DOHH2 (cell line): ENCODE measurements around the gene AP3B1.

Experiments
- H3F3A ChIP-seq: fragments of 200-600 bp; sonication (generic), shearing (Covaris generic); 2 replicates; pipeline ENCODE4 v1.6.0; 2016; ENCODE audit warnings: antibody characterized with exemption, mild to moderate bottlenecking; ENCODE audit not compliant: control insufficient read depth, insufficient read depth
- H3K27ac ChIP-seq: fragments of 200-600 bp; sonication (generic); 2 replicates; pipeline ENCODE4 v1.5.1; 2014; ENCODE audit warnings: low read depth, mild to moderate bottlenecking, low read length, moderate library complexity
- H3K27me3 ChIP-seq: fragments of 200-600 bp; sonication (generic); 2 replicates; pipeline ENCODE4 v1.6.1; 2014; ENCODE audit warnings: mild to moderate bottlenecking, low read length, mixed read lengths; ENCODE audit not compliant: control insufficient read depth
- H3K36me3 ChIP-seq: fragments of 200-600 bp; sonication (generic); 2 replicates; pipeline ENCODE4 v1.6.1; 2014; ENCODE audit warnings: mild to moderate bottlenecking, low read length, moderate library complexity, mixed read lengths; ENCODE audit not compliant: control insufficient read depth
- H3K4me1 ChIP-seq: fragments of 200-600 bp; sonication (generic); 2 replicates; pipeline ENCODE4 v1.6.1; 2014; ENCODE audit warnings: mild to moderate bottlenecking, low read length, mixed read lengths; ENCODE audit not compliant: control insufficient read depth
- H3K4me2 ChIP-seq: fragments of 200-600 bp; sonication (generic); 2 replicates; pipeline ENCODE4 v1.6.0; 2014; ENCODE audit warnings: mild to moderate bottlenecking, low read length, moderate library complexity
- H3K4me3 ChIP-seq: fragments of 200-600 bp; sonication (generic); 2 replicates; pipeline ENCODE4 v1.5.1; 2014; ENCODE audit warnings: mild to moderate bottlenecking, low read length, mixed read lengths
- H3K79me2 ChIP-seq: fragments of 200-600 bp; sonication (generic); 2 replicates; pipeline ENCODE4 v1.6.1; 2014; ENCODE audit warnings: mild to moderate bottlenecking, low read length, mixed read lengths; ENCODE audit not compliant: control insufficient read depth
- H3K9me2 ChIP-seq: fragments of 200-600 bp; sonication (generic); replicated peaks from 2 replicates; pipeline ENCODE4 v1.6.1; 2014; ENCODE audit warnings: mild to moderate bottlenecking, low read length, mixed read lengths; ENCODE audit not compliant: control insufficient read depth
- H3K9me3 ChIP-seq: fragments of 200-600 bp; sonication (generic); 2 replicates; pipeline ENCODE4 v1.6.1; 2014; ENCODE audit warnings: antibody characterized with exemption, low read length, mixed read lengths; ENCODE audit not compliant: control insufficient read depth, insufficient read depth
- H4K20me1 ChIP-seq: fragments of 200-600 bp; sonication (generic); 2 replicates; pipeline ENCODE4 v1.6.0; 2014; ENCODE audit warnings: low read depth, mild to moderate bottlenecking, antibody characterized with exemption, low read length, moderate library complexity; ENCODE audit not compliant: control insufficient read depth, insufficient read depth
- CTCF ChIP-seq: fragments of 200-600 bp; sonication (generic); IDR thresholded peaks from one replicate; pipeline ENCODE4 v1.5.1; 2014; ENCODE audit warnings: antibody characterized with exemption, mild to moderate bottlenecking, low read depth, low read length; ENCODE audit not compliant: poor library complexity, severe bottlenecking
- EZH2phosphoT487 ChIP-seq: fragments of 200-600 bp; sonication (generic); IDR thresholded peaks from 2 replicates; pipeline ENCODE4 v1.6.1; 2017; ENCODE audit warnings: borderline replicate concordance, mild to moderate bottlenecking, antibody characterized with exemption, low read length, moderate library complexity, mixed read lengths

AP3B1 gene

DNA sequence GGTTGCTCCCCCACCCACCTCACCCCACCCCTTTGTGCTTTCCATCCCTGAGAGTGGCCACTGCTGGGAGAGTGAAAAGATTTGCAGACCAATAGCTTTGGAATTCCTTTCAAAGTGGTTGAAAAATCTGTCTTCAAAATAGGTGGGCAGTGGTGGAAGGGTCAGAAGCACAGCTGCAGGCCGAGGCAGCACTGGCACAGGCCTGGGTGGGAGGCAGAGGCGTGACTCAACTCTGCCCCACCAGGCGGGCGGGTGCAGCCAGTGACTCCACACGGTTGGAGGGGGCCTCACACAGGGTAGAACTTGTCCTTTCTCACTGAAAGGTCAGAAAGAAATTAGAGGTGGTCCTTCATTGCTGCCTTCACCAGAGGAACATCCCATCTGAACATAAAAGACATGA is 303.4 kb downstream of the AP3B1 start:
- no peaks in the 10 kb centered on the region for H3K9me2 ChIP-seq
- H3K27ac ChIP-seq, result no peak overlapping the region
- H3K4me1 ChIP-seq, result peaks cover 16% of the 10 kb centered on the region
- TF ChIP-seq CTCF, result peak; percentile 20
- no peak for TF ChIP-seq EZH2phosphoT487
- H3K36me3 ChIP-seq, result no peaks in the 10 kb centered on the region
- H3K4me3 ChIP-seq, result no peak overlapping the region
- H3K79me2 ChIP-seq, result no peaks in the 10 kb centered on the region
- no peaks in the 10 kb centered on the region for H3K27me3 ChIP-seq
- H3K4me2 ChIP-seq, result no peak overlapping the region
- H3F3A ChIP-seq, result no peaks in the 10 kb centered on the region
- H3K9me3 ChIP-seq, result no peaks in the 10 kb centered on the region
- no peaks in the 10 kb centered on the region for H4K20me1 ChIP-seq

DNA sequence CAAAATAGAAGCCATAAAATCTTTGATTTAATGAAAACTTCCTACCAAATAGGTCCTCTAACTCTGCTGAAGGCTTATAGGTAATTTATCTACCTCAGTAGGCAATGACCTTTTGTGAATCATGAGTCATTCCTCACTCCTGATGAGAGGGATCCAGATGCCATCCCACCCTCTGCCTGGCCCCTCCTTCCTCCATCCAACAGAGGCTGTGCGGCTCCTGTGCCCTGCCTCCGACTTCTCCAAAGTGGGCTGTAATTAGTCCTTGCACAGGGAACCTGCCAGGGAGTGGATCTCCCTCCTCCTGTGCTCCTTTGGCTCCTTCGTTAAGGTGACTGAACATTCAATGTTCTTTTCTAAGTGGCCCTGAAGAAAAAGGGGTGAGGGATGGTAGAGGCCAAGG is 304.5 kb downstream of the AP3B1 start:
- no peak overlapping the region for H3K4me3 ChIP-seq
- peaks cover 8% of the 10 kb centered on the region for H3K4me1 ChIP-seq
- H3K36me3 ChIP-seq, result no peaks in the 10 kb centered on the region
- H3K9me3 ChIP-seq, result no peaks in the 10 kb centered on the region
- no peaks in the 10 kb centered on the region for H3K27me3 ChIP-seq
- no peak overlapping the region for H3K27ac ChIP-seq
- H3K79me2 ChIP-seq, result no peaks in the 10 kb centered on the region
- H4K20me1 ChIP-seq, result no peaks in the 10 kb centered on the region
- no peak overlapping the region for H3K4me2 ChIP-seq
- H3F3A ChIP-seq, result no peaks in the 10 kb centered on the region
- H3K9me2 ChIP-seq, result no peaks in the 10 kb centered on the region
- no peak for TF ChIP-seq EZH2phosphoT487
- TF ChIP-seq CTCF, result no peak

- Histone ChIP-seq H3K4me2 (no peak overlapping the region), H3K9me2 (no peaks in the 10 kb centered on the region), H3K27me3 (no peaks in the 10 kb centered on the region), H3K4me3 (no peak overlapping the region), H4K20me1 (no peaks in the 10 kb centered on the region), H3K4me1 (peaks cover 8% of the 10 kb centered on the region), H3K36me3 (no peaks in the 10 kb centered on the region), H3K79me2 (no peaks in the 10 kb centered on the region), H3K9me3 (no peaks in the 10 kb centered on the region), H3F3A (no peaks in the 10 kb centered on the region), H3K27ac (no peak overlapping the region)
- no peak for TF ChIP-seq CTCF
- TF ChIP-seq EZH2phosphoT487, result no peak
Observed at GRCh38 chr5:77987988-77988387, 306.5 kb downstream of the AP3B1 start.

DNA sequence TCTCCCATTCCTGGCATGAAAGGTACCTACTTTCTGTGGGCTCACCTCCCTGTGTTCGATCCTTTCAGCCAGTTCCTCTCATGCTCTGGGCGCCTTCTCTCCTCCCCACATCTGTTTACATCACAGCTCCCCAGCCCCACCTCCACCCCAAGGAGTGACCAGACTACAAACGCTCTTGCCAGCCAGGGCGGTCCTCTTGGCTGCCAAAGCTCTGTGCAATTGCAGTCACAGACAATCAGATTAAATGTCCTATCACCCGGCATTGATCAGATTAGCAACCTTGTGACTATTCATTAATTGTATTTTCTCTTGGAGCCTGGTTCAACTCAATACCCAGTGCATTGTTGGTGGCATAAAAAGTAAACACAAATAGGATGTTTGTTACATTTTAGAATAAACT is 307.2 kb downstream of the AP3B1 start:
- H3F3A ChIP-seq, result no peaks in the 10 kb centered on the region
- H3K4me3 ChIP-seq, result no peak overlapping the region
- H3K9me3 ChIP-seq, result no peaks in the 10 kb centered on the region
- H3K4me1 ChIP-seq, result peaks cover 8% of the 10 kb centered on the region
- no peaks in the 10 kb centered on the region for H4K20me1 ChIP-seq
- H3K79me2 ChIP-seq, result no peaks in the 10 kb centered on the region
- H3K36me3 ChIP-seq, result no peaks in the 10 kb centered on the region
- H3K4me2 ChIP-seq, result no peak overlapping the region
- H3K27me3 ChIP-seq, result 0 out of 2 replicates have a peak, but pooled peaks cover 4% of the 10 kb centered on the region
- TF ChIP-seq CTCF (no peak), EZH2phosphoT487 (no peak)
- H3K9me2 ChIP-seq, result no peaks in the 10 kb centered on the region
- no peak overlapping the region for H3K27ac ChIP-seq
